Vagina (tissue), 2 donors: ENCODE results near the gene RNASE7.

Source experiments
- POLR2A ChIP-seq, 2 donors: fragments of 450-650 bp; IDR thresholded peaks; one replicate each; pipeline ENCODE4 v1.6.1; 2017; ENCODE audit warnings: antibody characterized with exemption in 2 of 2, mild to moderate bottlenecking in 2 of 2, moderate library complexity in 2 of 2
- POLR2AphosphoS5 ChIP-seq, 2 donors: sonication (generic); formaldehyde crosslinking; IDR thresholded peaks; one replicate each; pipeline ENCODE4 v1.9.0; 2017; ENCODE audit warnings: antibody characterized with exemption in 2 of 2, mild to moderate bottlenecking in 2 of 2, low read depth in 1 of 2; ENCODE audit not compliant: insufficient read depth in 1 of 2
- TF ChIP-seq, protein P1 (sequence below), 3 experiments: fragments of 450-650 bp in 2 of 3; fragments of 200-600 bp in 1 of 3; sonication (generic) in 1 of 3; IDR thresholded peaks; one replicate each; pipeline ENCODE4 v1.5.1; 2017 to 2019; ENCODE audit warnings: antibody characterized with exemption in 3 of 3, mild to moderate bottlenecking in 2 of 3, moderate library complexity in 2 of 3

DNA sequence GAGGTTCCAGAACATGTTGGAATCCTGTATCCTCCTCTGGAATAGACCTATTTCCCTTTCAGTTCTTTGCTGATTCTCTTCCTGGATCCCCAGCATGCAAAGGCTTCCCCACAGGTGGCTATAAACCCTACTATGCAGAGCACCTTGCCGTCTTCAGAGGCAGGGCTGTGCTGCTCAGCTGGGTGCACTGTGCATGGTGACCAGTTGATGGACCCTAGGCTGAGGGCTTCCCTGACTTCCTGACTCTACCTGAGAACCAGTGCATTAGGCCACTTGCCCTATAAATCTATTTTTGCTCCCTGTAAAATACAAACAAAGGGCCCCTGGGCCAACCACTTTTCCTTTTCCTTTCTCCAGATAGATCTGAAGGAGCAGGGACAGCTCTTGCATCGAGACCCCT lies 42.2 kb downstream of the RNASE7 start:
- TF ChIP-seq POLR2AphosphoS5 (IDR thresholded peaks at IDR 0.05; ENCODE audit: insufficient read depth in 1 of 2, low read depth in 1 of 2) (no peak), POLR2A (IDR thresholded peaks at IDR 0.05) (no peak)
- TF ChIP-seq, protein P1, sequence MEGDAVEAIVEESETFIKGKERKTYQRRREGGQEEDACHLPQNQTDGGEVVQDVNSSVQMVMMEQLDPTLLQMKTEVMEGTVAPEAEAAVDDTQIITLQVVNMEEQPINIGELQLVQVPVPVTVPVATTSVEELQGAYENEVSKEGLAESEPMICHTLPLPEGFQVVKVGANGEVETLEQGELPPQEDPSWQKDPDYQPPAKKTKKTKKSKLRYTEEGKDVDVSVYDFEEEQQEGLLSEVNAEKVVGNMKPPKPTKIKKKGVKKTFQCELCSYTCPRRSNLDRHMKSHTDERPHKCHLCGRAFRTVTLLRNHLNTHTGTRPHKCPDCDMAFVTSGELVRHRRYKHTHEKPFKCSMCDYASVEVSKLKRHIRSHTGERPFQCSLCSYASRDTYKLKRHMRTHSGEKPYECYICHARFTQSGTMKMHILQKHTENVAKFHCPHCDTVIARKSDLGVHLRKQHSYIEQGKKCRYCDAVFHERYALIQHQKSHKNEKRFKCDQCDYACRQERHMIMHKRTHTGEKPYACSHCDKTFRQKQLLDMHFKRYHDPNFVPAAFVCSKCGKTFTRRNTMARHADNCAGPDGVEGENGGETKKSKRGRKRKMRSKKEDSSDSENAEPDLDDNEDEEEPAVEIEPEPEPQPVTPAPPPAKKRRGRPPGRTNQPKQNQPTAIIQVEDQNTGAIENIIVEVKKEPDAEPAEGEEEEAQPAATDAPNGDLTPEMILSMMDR (IDR thresholded peaks at IDR 0.05), result no peak
